Activated CD4-positive, alpha-beta T cell treated with anti-CD3 and anti-CD28 coated beads for 48 hours (primary cell): Measurements from ENCODE around the gene TANGO2.

Experiments
- DNase-seq: peaks from one replicate; pipeline ENCODE4 v3.0.0-alpha.2; 2020

TANGO2 gene

DNA sequence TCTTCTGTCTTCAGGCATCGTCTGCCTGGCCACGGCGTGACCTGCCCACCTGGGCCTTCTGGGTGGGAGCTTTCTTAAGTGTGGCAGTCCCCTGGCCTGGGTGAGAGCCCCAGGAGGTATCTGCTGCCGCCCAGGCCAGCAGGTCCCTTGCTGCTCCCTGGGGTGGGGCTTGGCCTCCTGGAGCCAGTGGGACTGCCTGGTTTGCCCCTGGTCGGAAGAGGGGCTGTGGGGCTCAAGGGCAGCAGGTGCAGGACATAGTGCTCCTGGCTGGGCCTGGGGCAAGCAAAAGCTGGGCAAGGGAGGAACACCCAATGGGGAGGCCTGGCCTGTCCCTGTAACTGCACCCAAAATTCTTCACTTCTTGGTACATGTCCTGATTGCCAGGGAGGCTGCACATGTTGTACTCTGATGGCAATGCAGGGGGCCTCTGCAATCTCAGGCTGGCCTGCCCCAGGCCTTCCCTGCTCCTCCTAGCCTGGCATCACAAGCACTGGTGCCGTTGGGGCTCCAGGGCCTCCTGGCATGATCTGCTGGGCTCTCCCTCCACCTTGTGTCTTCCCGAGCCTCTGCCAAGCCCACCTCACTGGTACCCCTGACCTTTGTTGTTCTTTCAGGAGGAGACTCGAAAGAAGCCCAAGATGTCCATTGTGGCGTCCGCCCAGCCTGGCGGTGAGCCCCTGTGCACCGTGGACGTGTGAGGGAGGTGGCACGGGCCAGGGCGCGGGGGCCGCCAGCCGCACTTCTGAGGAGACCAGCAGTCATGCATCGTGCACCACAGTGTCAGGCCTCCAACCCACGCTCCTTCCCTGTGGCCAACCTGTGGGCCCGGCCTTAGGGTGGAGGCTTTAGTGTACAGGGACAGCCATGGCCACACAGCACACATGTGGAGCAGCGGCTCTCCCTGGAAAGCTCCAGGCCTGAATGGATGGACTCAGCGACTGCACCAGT, 88.8 kb downstream of the TANGO2 start:
- DNase-seq, result peak; percentile 9

DNA sequence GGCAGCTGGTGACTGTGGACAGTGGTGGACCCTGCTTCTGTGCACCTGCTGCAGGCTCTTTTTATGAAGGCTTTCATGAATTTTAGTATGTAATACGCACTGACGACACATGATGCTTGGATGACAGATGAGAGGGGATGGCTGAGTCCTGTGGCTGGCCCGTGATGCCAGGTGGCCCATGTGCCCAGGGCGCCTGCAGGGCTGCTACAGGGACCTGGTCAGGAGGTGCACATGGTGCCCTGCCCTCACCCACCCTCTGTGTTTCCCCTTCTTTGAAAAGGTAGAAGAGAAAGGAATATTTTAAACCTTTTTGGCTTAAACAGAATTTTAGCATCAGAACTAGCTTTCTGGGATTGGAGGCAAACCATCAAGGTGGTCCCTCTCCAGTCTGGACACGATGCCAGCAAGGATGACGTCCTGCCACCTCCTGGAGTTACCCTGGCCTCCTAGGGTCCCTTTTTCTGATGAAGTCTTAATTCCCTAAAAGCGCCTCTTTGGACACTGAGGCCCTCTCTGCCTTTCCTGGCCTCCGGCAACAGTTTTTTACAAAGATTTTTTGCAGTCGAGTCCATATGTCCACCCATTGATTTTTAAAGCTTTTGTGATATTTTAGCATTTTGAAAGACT, 89.6 kb downstream of the TANGO2 start:
- DNase-seq, result no peak

- DNase-seq, result peak; percentile 60
These were observed 90.3 kb downstream of the TANGO2 start for GRCh38 chr22:20111045-20111688.

DNA sequence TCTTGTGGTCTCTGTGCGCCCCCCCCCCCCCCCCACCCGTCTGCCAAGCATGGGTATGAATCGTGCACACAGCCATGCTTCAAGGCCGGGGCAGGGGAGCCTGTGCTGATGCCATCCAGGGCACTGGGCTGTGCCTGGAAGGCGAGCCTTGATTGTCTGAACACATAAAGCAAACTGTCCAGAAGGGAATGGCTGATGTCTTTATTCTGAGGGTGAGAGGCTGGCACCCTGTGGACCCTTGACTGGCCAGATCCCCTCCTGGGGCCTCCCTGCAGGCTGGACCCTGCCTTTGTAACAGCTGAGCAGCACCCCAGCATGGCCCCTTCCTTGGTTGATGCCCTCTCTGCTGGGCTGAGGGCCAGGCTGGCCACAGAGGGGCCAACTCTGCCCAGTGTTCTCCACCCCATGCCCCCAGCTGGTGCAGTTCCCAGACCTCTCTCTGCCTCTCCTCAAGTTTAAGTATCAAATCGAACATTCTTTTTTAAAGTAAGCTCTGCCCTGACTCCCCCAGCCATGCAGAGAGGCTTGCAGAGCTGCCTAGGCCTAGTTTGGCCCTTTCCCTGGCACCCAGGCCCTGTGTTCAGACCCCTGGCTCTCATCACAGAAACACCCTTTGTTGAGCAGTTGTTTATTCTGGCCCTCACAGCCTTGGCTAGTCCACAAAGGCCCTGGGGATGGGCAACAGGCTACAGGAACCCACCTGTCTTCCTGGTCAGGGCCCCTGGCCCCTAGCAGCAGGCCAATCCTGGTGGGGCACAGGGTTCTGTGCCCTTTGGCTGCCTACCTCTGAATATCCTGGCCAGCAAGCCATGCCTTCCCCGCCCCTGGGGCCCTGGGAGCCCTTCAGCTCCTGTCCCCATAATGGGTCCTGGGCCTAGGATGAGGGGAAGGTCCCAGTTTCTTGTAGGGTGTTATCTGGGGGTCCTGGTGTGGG, 91.0 kb downstream of the TANGO2 start:
- DNase-seq, result no peak

DNA sequence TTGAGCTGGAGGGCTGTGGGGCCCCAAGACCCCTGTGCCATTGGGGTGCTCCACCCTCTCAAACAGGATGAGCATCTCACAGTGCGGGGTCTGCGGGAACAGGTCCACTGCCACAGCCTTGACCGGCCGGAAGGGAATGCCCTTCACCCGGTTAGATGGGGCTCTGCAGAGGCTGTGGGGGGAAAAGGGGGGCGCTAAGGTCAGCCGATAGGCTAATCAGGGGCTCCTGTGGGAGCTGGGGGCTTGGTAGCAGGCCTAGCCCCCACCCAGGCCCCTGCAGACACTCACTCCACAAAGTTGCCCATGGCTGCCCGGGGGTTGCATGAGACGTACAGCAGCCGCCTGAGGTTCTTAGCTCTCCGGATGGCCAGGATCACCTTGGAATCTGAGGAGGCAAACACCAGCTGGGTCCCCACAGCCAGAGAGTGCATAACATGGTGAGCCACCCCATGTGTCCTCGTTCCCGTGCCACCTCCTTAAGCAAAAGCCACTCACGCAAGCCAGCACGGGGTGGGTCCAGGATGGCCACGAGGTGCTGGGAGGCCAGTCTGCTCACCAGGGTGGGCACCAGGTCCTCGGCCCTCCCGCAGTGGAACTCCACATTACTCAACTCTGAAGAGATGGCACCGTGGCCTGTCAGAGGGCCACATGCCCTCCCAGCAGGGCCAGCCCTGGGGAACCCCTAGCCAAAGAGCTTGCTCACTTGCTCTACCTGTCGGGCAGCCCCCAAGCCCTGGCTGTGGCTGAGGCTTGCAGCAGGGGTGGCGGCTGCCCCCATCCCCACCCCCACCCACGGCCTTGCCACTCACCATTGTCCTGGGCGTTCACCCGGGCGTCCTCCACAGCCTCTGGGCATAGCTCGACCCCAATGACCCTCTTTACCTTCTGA, 92.0 kb downstream of the TANGO2 start:
- no peak for DNase-seq

DNA sequence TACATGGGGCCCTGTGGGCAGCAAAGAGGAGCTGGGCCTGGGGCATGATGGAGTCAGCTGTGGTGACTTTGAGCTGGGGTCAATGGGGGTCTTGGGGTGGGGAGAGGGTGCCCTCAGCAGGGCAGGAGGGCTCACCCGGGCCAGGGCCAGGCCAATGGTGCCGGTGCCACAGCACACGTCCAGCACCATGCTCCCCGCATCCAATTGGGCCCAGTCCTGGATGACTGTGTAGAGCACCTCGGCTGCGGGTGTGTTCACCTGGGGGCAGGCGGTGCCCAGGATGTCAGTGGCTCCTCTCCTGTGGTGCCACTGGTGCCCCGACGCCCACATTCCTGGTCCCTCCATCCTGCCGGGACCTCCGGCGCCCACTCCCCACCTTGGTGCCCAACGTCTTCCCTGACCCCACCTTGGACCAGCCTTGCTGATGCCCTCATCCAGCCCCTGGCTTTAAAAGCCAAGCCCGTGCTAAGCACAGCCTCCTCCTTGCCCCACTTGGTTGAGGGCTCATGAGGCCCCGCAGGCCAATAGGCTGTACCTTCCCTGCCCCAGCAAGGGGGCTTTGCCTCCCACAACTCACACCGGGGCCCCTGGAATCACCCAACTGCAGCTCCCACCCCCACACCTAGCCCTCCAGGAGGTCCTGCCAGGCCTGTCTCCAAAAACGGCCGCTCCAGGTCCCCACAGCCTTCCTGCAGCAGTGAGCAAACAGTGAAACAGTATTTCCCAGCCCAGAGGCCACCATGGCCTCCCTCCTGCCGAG, 92.8 kb downstream of the TANGO2 start:
- no peak for DNase-seq

DNA sequence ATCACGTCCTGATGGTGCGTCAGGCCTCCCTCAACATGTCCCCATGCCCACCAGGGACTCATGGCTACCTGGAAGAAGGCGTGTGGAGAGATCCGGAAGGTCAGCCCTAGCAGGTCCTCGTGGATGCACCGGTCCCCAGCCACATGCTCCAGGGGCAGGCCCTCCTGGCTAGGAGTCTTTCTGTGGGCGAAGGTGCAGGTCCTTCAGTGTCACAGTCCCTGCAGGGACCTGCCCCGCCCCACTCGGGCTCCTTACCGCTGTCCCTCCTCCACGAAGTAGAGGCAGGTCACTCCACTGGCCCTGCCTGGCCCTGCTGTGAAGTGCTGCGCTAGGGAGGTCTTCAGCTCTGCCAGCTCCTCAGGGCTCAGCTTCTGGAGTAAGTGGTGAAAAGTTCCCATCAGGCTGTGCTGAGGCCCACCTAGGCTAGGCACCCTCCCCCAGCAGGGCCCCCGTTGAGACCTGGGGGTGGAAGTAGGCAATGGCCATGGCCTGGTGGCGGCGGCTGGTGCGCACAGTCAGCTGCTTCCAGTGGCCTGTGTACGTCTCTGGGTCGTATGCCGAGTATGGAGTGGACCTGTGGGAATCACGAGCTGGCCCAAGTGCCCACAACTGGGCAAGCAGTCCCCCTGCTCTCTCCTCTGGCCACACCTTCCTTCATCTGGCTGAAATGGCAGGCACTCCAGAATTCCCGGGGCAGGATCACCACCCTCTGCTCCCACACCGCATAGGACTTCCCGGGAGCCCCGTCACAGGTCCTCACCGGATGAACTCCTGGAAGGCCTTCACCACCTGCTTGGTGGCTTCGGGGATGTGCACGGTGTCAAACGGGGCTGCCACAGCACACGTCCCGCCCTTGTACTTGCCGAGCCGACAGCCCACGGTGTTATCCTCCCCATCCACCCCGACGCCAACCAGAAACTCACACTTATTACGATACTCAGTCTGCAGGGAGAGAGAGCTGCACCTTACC, 93.9 kb downstream of the TANGO2 start:
- DNase-seq, result no peak

GRCh38 chr22:20115691-20116375, 94.9 kb downstream of the TANGO2 start, which contains the start of gene RANBP1:
TSS of gene RANBP1 (plus strand) at chr22:20116104. CDS start at chr22:20116185, 81 bp downstream.
- DNase-seq, result no peak

DNA sequence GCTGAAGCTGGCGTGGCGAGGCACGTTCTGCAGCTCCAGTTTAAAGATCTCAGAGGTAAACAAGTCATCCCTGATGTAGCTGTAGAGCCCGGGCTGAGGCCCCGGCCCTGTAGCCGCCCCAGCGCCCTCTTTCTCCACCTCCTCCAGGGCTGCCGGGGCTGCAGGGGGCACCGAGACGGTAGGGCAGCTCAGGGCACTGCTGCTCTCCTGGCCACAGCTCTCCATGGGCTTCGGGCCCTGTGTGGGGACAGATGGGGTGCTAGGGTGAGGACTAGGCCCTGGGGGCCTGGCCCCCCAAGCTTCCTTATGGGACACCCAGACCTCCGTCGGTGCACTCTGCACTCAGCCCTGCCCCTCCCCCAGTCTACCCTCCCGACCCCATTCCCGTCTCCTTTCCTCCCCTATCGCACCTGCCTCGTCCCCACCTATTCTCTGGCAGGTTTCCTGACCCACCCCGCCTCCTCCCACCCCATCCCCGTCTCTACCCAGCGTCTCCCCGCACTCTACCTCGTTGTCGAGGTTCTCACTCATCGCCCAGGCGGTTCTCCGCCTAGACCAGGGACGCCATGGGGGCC, 95.6 kb downstream of the TANGO2 start:
- no peak for DNase-seq
